Suppressor macrophage (primary cell): ENCODE measurements around the gene ANHX.

Source experiments
- DNase-seq, 4 experiments: peaks; one replicate each; pipeline ENCODE4 v3.0.0-alpha.2; 2020 to 2022

Gene ANHX

DNA sequence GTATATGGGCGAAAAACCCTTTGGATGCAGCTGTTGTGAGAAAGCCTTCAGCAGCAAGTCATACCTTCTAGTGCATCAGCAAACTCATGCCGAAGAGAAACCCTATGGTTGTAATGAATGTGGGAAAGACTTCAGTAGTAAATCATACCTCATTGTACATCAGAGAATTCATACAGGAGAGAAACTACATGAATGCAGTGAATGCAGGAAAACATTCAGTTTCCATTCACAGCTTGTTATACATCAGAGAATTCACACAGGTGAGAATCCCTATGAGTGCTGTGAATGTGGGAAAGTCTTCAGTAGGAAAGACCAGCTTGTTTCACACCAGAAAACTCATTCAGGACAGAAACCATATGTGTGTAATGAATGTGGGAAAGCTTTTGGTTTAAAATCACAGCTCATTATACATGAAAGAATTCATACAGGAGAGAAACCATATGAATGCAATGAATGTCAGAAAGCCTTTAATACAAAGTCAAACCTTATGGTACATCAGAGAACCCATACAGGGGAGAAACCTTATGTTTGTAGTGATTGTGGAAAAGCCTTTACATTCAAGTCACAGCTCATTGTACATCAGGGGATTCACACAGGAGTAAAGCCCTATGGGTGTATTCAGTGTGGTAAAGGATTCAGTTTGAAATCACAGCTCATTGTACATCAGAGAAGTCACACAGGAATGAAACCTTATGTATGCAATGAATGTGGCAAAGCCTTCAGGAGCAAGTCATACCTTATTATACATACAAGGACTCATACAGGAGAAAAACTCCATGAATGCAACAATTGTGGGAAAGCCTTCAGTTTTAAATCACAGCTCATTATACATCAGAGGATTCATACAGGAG, 33.0 kb downstream of the ANHX start:
- DNase-seq: peak in 2 of 4 experiments; percentile 4 to 13

DNA sequence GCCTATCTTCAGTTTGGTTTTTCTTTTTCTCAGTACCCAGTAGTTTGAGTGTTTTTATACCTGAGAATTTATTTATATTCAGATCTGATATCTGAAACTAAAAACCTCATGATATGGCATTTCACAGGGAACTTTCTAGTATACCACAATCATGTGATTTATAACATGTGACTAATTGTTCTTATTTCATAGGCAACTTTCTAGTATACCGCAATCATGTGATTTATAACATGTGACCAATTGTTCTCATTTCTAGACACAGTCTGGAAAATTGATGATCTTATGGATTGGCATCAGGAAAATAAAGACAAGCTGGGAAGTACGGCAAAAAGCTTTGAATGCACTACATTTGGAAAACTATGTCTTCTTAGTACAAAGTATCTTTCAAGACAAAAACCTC, 33.8 kb downstream of the ANHX start:
- no peak for DNase-seq

DNA sequence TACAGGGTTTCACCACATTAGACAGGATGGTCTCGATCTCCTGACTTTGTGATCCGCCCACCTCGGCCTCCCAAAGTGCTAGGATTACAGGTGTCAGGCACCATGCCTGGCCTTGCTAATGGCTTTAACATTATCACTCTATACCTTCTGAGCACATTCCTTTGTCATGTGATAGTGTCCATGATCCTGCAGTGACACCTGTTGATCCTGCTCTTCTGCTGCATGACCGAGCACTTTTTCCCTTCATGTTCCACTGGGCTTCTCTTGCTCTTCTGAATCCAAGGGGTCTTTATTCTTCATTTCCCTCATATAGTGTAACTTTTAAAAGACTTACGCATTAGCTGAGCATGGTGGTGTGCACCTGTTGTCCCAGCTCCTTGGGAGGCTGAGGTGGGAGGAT, 42.8 kb downstream of the ANHX start:
- no peak for DNase-seq

DNA sequence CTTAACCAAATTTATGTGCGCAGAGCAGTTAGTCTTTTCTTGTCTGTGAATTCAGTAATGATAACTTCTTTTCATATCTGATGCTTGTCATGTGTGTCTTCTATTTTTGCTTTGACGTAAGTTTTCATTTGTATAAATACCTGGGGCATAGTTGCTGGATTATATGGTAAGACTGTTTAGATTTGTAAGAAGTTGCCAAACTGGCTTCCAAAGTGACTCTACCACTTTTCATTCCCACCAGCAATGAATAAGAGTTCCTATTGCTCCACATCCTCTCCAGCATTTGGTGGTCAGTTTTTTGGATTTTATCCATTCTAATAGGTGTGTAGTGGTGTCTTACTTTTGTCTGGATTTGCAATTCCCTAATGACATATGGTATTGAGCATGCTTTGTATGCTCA, 45.5 kb downstream of the ANHX start:
- no peak for DNase-seq

DNA sequence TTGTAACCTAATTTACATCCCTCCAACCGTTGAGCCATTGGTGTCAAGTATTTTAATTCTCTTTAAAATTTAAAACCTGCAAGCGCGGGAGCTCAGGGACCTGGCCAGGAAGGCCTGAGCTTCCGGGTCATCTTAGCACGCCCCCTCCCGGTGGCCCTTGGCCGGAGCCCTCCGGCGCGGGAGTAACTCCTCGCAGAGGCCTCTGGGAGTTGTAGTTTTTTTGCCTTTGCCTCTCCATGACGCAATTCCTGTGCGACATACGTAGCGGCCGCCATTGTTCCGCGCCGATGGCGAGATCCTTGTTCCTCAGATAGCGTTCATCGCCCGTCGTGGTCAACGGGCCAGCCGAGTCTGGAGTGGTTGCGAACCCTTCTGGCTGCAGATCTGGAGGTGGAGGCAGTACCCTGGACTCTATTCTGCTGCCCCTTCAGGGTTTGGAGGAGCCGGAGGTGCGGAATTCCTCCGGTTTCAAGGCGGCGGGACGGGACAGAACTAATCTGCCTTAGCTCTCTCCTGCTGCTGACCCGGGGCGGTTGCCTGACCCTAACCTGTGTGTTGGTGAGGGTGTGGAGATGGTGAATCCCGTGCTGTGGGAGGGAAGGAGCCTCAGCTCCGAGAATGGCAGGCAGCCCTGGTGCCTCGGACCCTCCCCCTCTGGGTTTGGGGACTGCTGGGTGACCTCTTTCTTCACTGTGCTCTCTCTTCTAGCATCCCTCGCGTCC, 54.3 kb downstream of the ANHX start, which contains the start of gene ZNF268:
Gene ZNF268, plus strand, starts transcription at position 258 of the 722 bp plus-strand sequence. CDS start 503 bp downstream, outside the sequence.
- DNase-seq: peak; percentile 97 to 98 (median 98)

DNA sequence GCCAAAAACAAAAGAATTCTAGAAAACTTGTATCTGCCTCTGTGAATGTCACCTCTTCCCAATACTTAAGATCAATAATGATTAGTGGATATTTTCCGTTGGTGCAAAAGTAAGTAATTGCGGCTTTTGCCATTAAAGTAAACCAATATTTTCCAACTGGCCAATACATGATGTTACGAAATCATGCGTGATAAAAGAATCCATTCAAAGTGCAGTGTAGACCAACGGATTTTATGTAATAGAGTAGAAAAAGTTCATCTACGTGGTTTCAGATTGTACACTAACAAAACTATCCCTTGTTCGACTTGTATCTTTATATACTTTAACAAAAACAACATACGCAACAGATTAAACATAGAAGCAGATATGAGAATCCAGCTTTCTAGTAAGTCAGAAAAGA, 55.0 kb downstream of the ANHX start:
- DNase-seq: no peak

DNA sequence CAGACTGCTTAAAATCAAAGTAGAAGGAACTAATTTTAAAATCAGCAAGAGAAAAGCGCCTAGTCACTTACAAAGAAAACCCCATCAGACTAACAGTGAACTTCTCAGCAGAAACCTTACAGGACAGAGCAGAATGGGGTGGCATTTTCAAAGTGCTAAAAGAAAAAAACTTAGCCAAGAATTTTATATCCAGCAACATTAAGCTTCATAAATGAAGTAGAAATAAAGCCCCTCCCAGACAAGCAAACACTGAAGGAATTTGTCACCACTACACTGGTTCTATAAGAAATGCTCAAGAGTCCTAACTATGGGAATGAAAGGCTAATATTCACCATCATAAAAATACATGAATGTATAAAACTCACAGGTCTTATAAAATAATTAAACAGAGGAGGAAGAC, 60.8 kb downstream of the ANHX start:
- DNase-seq: no peak

DNA sequence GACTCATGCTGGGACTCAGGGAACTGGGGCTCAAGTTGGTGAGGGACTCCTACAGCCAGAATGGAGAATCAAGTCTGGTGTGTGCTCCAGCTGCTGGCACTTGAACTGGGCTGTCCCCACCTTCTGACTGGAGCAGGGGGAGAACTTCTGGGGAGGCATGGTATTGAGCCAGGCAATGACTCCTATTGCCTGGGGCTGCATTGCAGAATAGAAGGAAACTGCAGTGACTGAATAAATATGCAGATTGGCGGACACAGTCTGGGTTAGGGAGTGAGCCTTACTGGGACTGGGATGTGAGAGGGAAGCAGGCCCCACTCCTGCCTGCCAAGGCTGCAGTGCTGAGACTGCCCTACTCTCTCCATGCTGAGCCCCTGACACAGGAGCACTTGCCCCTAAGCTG, 63.2 kb downstream of the ANHX start:
- DNase-seq: no peak
